Measurements from ENCODE around the gene IRX1. TPM values are rescaled to one million over a fixed set of nuclear protein-coding genes. Genes with fewer than 3 reads are reported as not detected.

The IRX1 gene
- 69.3 TPM for total RNA-seq (ENCODE audit: unreplicated experiment)
- long read RNA-seq, partial matches to known transcripts = 0 of 1 reads
- long read RNA-seq, other reads (novel, unspliced or antisense) = 1 of 1 reads

DNA sequence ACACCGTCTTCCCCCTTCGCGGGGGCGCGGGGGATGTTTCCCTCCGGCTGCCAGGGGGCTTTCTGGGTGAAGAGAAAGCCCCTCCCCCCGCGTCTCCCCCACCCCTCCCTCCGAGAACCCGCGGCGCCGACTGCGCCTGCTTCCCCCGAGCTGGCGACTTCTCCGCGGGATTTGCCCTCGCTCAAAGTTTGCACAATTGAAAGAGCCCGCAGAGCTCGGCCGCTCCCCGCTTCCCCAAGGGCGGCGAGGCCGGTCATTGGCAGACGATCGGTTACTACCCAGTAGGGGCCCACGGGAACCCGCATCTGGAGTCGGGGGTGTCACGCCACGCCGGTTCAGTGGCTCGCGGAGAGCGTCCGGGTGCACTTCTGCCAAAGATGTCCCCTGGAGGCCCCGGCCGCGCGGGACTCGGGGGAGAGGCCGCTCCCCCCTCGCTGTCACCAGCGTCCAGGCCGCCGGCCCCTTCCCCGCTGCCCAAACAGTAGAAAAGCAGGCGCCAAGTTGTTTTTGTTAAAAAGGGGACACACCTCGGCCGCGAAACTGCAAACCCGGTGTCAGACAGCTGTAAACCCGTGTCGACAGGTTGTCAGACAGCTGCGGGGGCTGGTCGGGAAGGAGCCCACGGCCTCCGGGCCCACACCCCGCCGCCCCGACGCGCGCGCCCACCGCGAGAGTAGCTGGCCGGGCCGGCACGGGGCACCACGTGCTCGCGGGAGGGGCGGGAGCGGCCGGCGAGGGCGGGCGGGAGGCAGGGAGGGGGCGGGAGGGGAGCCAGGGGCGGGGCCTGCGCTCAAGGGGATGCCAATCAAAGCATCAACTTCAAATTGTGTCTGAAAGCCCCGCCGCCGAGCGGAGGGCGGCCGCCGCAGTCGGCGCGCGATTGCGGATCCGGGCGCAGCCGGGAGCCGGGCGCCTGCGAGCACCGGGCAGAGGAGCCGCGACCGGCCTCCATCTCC lies at the start of gene IRX1:
Gene IRX1 (plus strand): TSS at position 827 of the 956 bp plus-strand sequence. CDS start 274 bp downstream, outside the sequence.
- Mint-ChIP-seq H3K4me3 (ENCODE audit: unreplicated experiment) (peak within 1 kb of the TSS; percentile 97), H3K4me1 (ENCODE audit: low read depth, unreplicated experiment) (peaks cover 18% of the 10 kb centered on the region), H3K9me3 (ENCODE audit: unreplicated experiment) (peaks cover 25% of the 10 kb centered on the region), H3K27me3 (ENCODE audit: unreplicated experiment) (peaks cover 43% of the 10 kb centered on the region), H3K36me3 (ENCODE audit: unreplicated experiment) (peaks cover 5% of the 10 kb centered on the region), H3K27ac (ENCODE audit: unreplicated experiment) (peak within 1 kb of the TSS; percentile 71)
- TF ChIP-seq CTCF (IDR thresholded peaks at IDR 0.05; ENCODE audit: partially characterized antibody, unreplicated experiment) = no peak
- DNase-seq = peak; percentile 86

DNA sequence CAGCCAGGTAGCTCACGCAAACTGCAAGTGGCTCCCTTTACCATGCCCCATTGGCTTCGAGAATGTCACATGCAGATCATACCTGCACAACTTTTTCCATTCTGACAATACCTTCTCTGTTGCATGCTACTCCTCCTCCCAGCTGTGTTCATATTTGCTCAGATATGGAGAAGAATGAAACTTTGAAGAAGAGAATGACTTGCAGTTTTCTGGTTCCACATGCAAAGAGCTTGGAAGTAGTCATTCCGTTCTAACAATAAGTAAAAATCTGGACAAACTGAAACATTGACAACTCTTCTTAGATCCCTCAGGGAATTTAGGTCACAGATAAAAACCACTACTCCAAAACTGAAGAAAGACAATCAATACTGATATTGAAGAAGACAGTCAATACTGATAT lies 49.6 kb upstream of the IRX1 start:
- TF ChIP-seq CTCF (IDR thresholded peaks at IDR 0.05; ENCODE audit: partially characterized antibody, unreplicated experiment) = no peak
- DNase-seq = no peak
- H3K4me3 Mint-ChIP-seq (ENCODE audit: unreplicated experiment) = no peak overlapping the region
- no peak overlapping the region for H3K27ac Mint-ChIP-seq (ENCODE audit: unreplicated experiment)
- no peaks in the 10 kb centered on the region for H3K36me3 Mint-ChIP-seq (ENCODE audit: unreplicated experiment)
- H3K9me3 Mint-ChIP-seq (ENCODE audit: unreplicated experiment) = no peaks in the 10 kb centered on the region
- no peaks in the 10 kb centered on the region for H3K4me1 Mint-ChIP-seq (ENCODE audit: low read depth, unreplicated experiment)
- H3K27me3 Mint-ChIP-seq (ENCODE audit: unreplicated experiment) = peaks cover 2% of the 10 kb centered on the region

- Mint-ChIP-seq H3K27ac (ENCODE audit: unreplicated experiment) (no peak overlapping the region), H3K9me3 (ENCODE audit: unreplicated experiment) (peaks cover 2% of the 10 kb centered on the region), H3K4me1 (ENCODE audit: low read depth, unreplicated experiment) (peaks cover 2% of the 10 kb centered on the region), H3K4me3 (ENCODE audit: unreplicated experiment) (no peak overlapping the region), H3K27me3 (ENCODE audit: unreplicated experiment) (no peaks in the 10 kb centered on the region), H3K36me3 (ENCODE audit: unreplicated experiment) (peaks cover 19% of the 10 kb centered on the region)
- no peak for DNase-seq
- no peak for TF ChIP-seq CTCF (IDR thresholded peaks at IDR 0.05; ENCODE audit: partially characterized antibody, unreplicated experiment)
These were observed 31.5 kb upstream of the IRX1 start for GRCh38 chr5:3564116-3564515.

- no peak for DNase-seq
- H3K9me3 Mint-ChIP-seq (ENCODE audit: unreplicated experiment) = peaks cover 2% of the 10 kb centered on the region
- TF ChIP-seq CTCF (IDR thresholded peaks at IDR 0.05; ENCODE audit: partially characterized antibody, unreplicated experiment) = no peak
- no peak overlapping the region for H3K27ac Mint-ChIP-seq (ENCODE audit: unreplicated experiment)
- H3K4me3 Mint-ChIP-seq (ENCODE audit: unreplicated experiment) = no peak overlapping the region
- H3K36me3 Mint-ChIP-seq (ENCODE audit: unreplicated experiment) = peaks cover 15% of the 10 kb centered on the region
- H3K27me3 Mint-ChIP-seq (ENCODE audit: unreplicated experiment) = no peaks in the 10 kb centered on the region
- peaks cover 10% of the 10 kb centered on the region for H3K4me1 Mint-ChIP-seq (ENCODE audit: low read depth, unreplicated experiment)
These were observed 30.7 kb upstream of the IRX1 start for GRCh38 chr5:3564827-3565518.
